ENCODE results near the gene LGR4. TPM values are rescaled to one million over a fixed set of nuclear protein-coding genes. Genes with fewer than 3 reads are reported as not detected.
"Not testable (repeated sequence)": the region's sequence is repeated elsewhere in the genome, so short reads cannot be mapped to it uniquely, and the experiment has no call there.

The LGR4 gene
- total and polyA plus RNA-seq, 2 experiments from 2014 or later, result 22.6 to 99.6 TPM

DNA sequence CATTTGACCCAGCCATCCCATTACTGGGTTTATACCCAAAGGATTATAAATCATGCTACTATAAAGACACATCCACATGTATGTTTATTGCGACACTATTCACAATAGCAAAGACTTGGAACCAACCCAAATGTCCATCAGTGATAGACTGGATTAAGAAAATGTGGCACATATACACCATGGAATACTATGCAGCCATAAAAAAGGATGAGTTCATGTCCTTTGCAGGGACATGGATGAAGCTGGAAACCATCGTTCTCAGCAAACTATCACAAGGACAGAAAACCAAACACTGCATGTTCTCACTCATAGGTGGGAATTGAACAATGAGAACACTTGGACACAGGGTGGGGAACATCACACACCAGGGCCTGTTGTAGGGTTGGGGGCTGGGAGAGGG lies 145.5 kb downstream of the LGR4 start:
- not testable (repeated sequence) for DNase-seq (ENCODE audit: low spot score); H3K36me3 ChIP-seq (ENCODE audit: insufficient read depth); H3K27me3 ChIP-seq (ENCODE audit: insufficient read depth); H3K4me3 Mint-ChIP-seq; H3K79me2 ChIP-seq (replicated peaks; ENCODE audit: insufficient read depth); H3K27ac ChIP-seq (ENCODE audit: low read depth); ATAC-seq; H4K20me1 ChIP-seq (replicated peaks; ENCODE audit: insufficient read depth); H3K4me3 ChIP-seq; H3K27me3 Mint-ChIP-seq (ENCODE audit: insufficient read depth, low read depth, poor library complexity); H3F3A ChIP-seq (replicated peaks; ENCODE audit: low read depth); H3K4me2 ChIP-seq; H3K9me2 ChIP-seq (ENCODE audit: insufficient read depth); H3K27ac Mint-ChIP-seq; H2AFZ ChIP-seq
- Mint-ChIP-seq H3K4me1 (peaks cover 20% of the 10 kb centered on the region), H3K36me3 (ENCODE audit: low read depth) (peaks cover 21% of the 10 kb centered on the region; the same call in 2 of the 3 replicates), H3K9me3 (peaks cover 26% of the 10 kb centered on the region)
- peaks cover 17% of the 10 kb centered on the region for H3K4me1 ChIP-seq (ENCODE audit: insufficient read depth)

DNA sequence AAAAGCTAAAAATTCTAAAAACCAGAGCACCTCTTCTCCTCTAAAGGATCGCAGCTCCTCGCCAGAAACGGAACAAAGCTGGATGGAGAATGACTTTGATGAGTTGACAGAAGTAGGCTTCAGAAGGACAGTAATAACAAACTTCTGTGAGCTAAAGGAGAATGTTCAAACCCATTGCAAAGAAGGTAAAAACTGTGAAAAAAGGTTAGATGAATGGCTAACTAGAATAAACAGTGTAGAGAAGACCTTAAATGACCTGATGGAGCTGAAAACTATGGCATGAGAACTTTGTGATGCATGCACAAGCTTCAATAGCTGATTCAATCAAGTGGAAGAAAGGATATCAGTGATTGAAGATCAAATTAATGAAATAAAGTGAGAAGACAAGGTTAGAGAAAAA lies 150.4 kb downstream of the LGR4 start:
- H3K4me1 ChIP-seq (ENCODE audit: insufficient read depth); H3K27ac ChIP-seq (ENCODE audit: low read depth); H3K27me3 Mint-ChIP-seq (ENCODE audit: insufficient read depth, low read depth, poor library complexity); H3K9me2 ChIP-seq (ENCODE audit: insufficient read depth); H3F3A ChIP-seq (replicated peaks; ENCODE audit: low read depth); ATAC-seq; H3K4me2 ChIP-seq; DNase-seq (ENCODE audit: low spot score); H4K20me1 ChIP-seq (replicated peaks; ENCODE audit: insufficient read depth); H3K4me3 ChIP-seq; H3K27ac Mint-ChIP-seq; H3K4me3 Mint-ChIP-seq; H3K27me3 ChIP-seq (ENCODE audit: insufficient read depth); H3K79me2 ChIP-seq (replicated peaks; ENCODE audit: insufficient read depth); H3K4me1 Mint-ChIP-seq; H3K36me3 ChIP-seq (ENCODE audit: insufficient read depth); H2AFZ ChIP-seq: not testable (repeated sequence)
- peaks cover 27% of the 10 kb centered on the region for H3K36me3 Mint-ChIP-seq (ENCODE audit: low read depth)
- peaks cover 37% of the 10 kb centered on the region for H3K9me3 Mint-ChIP-seq

DNA sequence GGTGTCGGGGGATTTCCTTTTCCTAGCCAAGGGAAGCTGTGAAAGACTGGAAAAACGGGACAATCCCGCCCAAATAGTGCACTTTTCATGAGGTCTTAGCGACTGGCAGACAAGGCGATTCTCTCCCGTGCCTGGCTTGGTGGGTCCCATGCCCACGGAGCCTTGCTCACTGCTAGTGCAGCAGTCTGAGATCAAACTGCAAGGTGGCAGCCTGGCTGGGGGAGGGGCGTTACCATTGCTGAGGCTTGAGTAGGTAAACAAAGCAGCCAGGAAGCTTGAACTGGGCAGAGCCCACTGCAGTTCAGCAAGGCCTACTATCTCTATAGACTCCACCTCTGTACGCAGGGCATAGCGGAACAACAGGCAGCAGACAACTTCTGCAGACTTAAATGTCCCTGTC lies 151.2 kb downstream of the LGR4 start:
- H3K27me3 Mint-ChIP-seq (ENCODE audit: insufficient read depth, low read depth, poor library complexity), result not testable (repeated sequence)

DNA sequence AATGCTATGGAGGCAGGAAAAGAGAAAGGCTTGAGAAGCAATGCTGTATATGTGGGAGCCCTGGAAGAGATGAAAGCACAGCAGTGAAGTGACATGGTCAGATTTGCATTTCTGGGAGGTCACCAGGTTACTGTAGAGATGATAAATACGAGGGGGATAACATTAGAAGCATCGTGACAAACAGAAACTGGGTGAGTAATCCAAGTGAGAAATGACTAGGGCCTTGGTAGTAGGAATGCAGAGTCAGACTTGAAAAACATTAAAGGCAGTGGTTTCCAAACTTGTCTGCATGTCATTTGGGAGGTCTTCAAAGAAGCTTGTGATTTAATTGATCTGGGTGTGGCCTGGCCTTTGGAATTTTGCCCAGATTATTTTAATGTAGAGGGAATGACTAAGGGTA lies 153.5 kb downstream of the LGR4 start:
- Histone ChIP-seq H3F3A (replicated peaks; ENCODE audit: low read depth) (no peaks in the 10 kb centered on the region), H3K4me1 (ENCODE audit: insufficient read depth) (no peaks in the 10 kb centered on the region), H3K79me2 (replicated peaks; ENCODE audit: insufficient read depth) (no peaks in the 10 kb centered on the region), H3K4me2 (no peak overlapping the region), H3K4me3 (no peak overlapping the region), H3K36me3 (ENCODE audit: insufficient read depth) (peaks cover 4% of the 10 kb centered on the region), H3K27me3 (ENCODE audit: insufficient read depth) (no peaks in the 10 kb centered on the region), H3K27ac (ENCODE audit: low read depth) (no peak overlapping the region), H4K20me1 (replicated peaks; ENCODE audit: insufficient read depth) (no peaks in the 10 kb centered on the region), H3K9me2 (ENCODE audit: insufficient read depth) (peaks cover 5% of the 10 kb centered on the region; the same call in 1 of the 2 replicates), H2AFZ (no peak overlapping the region)
- TF ChIP-seq, protein P1, sequence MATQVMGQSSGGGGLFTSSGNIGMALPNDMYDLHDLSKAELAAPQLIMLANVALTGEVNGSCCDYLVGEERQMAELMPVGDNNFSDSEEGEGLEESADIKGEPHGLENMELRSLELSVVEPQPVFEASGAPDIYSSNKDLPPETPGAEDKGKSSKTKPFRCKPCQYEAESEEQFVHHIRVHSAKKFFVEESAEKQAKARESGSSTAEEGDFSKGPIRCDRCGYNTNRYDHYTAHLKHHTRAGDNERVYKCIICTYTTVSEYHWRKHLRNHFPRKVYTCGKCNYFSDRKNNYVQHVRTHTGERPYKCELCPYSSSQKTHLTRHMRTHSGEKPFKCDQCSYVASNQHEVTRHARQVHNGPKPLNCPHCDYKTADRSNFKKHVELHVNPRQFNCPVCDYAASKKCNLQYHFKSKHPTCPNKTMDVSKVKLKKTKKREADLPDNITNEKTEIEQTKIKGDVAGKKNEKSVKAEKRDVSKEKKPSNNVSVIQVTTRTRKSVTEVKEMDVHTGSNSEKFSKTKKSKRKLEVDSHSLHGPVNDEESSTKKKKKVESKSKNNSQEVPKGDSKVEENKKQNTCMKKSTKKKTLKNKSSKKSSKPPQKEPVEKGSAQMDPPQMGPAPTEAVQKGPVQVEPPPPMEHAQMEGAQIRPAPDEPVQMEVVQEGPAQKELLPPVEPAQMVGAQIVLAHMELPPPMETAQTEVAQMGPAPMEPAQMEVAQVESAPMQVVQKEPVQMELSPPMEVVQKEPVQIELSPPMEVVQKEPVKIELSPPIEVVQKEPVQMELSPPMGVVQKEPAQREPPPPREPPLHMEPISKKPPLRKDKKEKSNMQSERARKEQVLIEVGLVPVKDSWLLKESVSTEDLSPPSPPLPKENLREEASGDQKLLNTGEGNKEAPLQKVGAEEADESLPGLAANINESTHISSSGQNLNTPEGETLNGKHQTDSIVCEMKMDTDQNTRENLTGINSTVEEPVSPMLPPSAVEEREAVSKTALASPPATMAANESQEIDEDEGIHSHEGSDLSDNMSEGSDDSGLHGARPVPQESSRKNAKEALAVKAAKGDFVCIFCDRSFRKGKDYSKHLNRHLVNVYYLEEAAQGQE (IDR thresholded peaks at IDR 0.05; ENCODE audit: unreplicated experiment), result no peak
- TF ChIP-seq ZNF331 (CRISPR knock-in tag; IDR thresholded peaks at IDR 0.05; ENCODE audit: low read depth) (no peak), NANOG (IDR thresholded peaks at IDR 0.05; ENCODE audit: borderline replicate concordance) (no peak), STAT1 (IDR thresholded peaks at IDR 0.05; ENCODE audit: unreplicated experiment) (no peak), CREB1 (CRISPR knock-in tag; IDR thresholded peaks at IDR 0.05; ENCODE audit: low read depth) (no peak), EZH2 (IDR thresholded peaks at IDR 0.05; ENCODE audit: low read depth, unreplicated experiment) (no peak), POLR2AphosphoS5 (IDR thresholded peaks at IDR 0.05; ENCODE audit: low read depth) (no peak)
- TF ChIP-seq, protein P2, sequence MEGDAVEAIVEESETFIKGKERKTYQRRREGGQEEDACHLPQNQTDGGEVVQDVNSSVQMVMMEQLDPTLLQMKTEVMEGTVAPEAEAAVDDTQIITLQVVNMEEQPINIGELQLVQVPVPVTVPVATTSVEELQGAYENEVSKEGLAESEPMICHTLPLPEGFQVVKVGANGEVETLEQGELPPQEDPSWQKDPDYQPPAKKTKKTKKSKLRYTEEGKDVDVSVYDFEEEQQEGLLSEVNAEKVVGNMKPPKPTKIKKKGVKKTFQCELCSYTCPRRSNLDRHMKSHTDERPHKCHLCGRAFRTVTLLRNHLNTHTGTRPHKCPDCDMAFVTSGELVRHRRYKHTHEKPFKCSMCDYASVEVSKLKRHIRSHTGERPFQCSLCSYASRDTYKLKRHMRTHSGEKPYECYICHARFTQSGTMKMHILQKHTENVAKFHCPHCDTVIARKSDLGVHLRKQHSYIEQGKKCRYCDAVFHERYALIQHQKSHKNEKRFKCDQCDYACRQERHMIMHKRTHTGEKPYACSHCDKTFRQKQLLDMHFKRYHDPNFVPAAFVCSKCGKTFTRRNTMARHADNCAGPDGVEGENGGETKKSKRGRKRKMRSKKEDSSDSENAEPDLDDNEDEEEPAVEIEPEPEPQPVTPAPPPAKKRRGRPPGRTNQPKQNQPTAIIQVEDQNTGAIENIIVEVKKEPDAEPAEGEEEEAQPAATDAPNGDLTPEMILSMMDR (conservative IDR thresholded peaks at IDR 0.05; ENCODE audit: low read depth in 2 of 2), result no peak
- TF ChIP-seq, protein P3, sequence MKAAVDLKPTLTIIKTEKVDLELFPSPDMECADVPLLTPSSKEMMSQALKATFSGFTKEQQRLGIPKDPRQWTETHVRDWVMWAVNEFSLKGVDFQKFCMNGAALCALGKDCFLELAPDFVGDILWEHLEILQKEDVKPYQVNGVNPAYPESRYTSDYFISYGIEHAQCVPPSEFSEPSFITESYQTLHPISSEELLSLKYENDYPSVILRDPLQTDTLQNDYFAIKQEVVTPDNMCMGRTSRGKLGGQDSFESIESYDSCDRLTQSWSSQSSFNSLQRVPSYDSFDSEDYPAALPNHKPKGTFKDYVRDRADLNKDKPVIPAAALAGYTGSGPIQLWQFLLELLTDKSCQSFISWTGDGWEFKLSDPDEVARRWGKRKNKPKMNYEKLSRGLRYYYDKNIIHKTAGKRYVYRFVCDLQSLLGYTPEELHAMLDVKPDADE (IDR thresholded peaks at IDR 0.05), result no peak
- H3K27me3 Mint-ChIP-seq (ENCODE audit: insufficient read depth, low read depth, poor library complexity), result peaks cover 3% of the 10 kb centered on the region
- H3K9me3 Mint-ChIP-seq, result peaks cover 19% of the 10 kb centered on the region
- ATAC-seq, result no peak
- no peak for DNase-seq (ENCODE audit: low spot score)
- peaks cover 14% of the 10 kb centered on the region for H3K36me3 Mint-ChIP-seq (ENCODE audit: low read depth)
- H3K27ac Mint-ChIP-seq, result no peak overlapping the region
- H3K4me1 Mint-ChIP-seq, result peaks cover 4% of the 10 kb centered on the region; the same call in 2 of the 3 replicates
- H3K4me3 Mint-ChIP-seq, result no peak overlapping the region

More for the DNA sequence above, 151.2 kb downstream of the LGR4 start:
- peaks cover 23% of the 10 kb centered on the region for H3K36me3 Mint-ChIP-seq (ENCODE audit: low read depth)
- H3K27ac ChIP-seq (ENCODE audit: low read depth); H2AFZ ChIP-seq; H3F3A ChIP-seq (replicated peaks; ENCODE audit: low read depth); H3K79me2 ChIP-seq (replicated peaks; ENCODE audit: insufficient read depth); H3K27ac Mint-ChIP-seq; H4K20me1 ChIP-seq (replicated peaks; ENCODE audit: insufficient read depth); H3K9me2 ChIP-seq (ENCODE audit: insufficient read depth); H3K27me3 ChIP-seq (ENCODE audit: insufficient read depth); H3K4me1 Mint-ChIP-seq; H3K4me3 Mint-ChIP-seq; DNase-seq (ENCODE audit: low spot score); H3K4me3 ChIP-seq; H3K4me1 ChIP-seq (ENCODE audit: insufficient read depth); H3K4me2 ChIP-seq; H3K36me3 ChIP-seq (ENCODE audit: insufficient read depth); ATAC-seq: not testable (repeated sequence)
- peaks cover 32% of the 10 kb centered on the region for H3K9me3 Mint-ChIP-seq

Measured in GM23338 (cell line).